Stimulated activated CD8-positive, alpha-beta memory T cell treated with anti-CD3 and anti-CD28 coated beads, Interleukin-12 subunit alpha, Interleukin-12 subunit beta, amount 100 ng/mL, for 24 hours (primary cell): Measurements from ENCODE around the gene ORMDL2.
"Not testable (repeated sequence)": the region's sequence is repeated elsewhere in the genome, so short reads cannot be mapped to it uniquely, and the experiment has no call there.

Experiments
- DNase-seq: peaks from one replicate; pipeline ENCODE4 v3.0.0-alpha.2; 2020; ENCODE audit errors: extremely low read depth

Gene ORMDL2

DNA sequence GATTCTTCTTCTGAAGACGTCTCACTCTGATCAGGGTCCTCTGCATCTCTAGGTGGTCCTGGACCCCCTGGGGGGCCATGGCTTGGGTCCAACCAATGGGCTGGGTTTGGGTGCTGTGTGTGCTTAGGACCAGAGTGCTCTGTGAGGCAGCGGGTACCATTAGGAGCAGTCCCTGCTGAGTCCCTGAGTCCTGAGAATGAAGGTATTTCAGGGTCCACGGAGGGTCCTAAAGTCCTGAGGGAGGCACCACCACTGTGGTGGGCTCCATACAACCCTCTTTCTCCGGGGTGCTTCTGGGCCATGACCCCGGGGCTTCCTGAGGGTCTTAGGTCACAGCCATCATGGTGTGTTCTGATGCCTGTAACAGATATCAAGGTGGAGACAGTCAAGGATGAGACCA lies 10.5 kb downstream of the ORMDL2 start:
- no peak for DNase-seq

DNA sequence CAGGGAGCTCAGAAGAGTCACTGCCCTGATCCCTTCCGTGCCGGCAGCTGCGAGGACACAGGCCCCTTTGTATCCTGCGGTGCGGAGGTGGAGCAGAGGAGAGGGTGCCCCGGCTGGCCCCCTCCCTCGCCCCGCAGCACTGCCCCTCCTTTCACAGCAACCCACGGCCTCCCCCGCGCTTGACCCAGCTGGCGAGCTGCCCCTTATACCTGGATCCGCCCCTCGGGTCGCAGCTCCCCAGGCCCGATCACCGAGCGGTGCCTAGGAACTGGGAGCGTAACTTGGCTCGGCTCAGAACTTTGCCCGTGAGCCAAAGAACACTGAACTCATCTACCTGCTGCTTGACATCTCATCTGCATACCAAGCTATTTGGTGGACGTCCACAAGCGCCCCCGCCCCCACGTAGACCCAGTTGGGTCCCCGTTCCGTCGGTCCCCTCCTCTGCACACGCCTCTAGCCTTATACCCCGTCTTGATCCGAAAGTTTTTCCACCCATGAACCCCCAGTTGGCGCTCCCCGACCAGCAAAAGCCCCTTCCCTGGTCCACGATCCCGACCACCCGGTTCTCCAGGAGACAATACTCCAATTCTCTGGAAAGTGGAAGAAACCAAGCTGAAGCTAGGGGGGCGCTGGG lies 12.2 kb downstream of the ORMDL2 start:
- no peak for DNase-seq

DNA sequence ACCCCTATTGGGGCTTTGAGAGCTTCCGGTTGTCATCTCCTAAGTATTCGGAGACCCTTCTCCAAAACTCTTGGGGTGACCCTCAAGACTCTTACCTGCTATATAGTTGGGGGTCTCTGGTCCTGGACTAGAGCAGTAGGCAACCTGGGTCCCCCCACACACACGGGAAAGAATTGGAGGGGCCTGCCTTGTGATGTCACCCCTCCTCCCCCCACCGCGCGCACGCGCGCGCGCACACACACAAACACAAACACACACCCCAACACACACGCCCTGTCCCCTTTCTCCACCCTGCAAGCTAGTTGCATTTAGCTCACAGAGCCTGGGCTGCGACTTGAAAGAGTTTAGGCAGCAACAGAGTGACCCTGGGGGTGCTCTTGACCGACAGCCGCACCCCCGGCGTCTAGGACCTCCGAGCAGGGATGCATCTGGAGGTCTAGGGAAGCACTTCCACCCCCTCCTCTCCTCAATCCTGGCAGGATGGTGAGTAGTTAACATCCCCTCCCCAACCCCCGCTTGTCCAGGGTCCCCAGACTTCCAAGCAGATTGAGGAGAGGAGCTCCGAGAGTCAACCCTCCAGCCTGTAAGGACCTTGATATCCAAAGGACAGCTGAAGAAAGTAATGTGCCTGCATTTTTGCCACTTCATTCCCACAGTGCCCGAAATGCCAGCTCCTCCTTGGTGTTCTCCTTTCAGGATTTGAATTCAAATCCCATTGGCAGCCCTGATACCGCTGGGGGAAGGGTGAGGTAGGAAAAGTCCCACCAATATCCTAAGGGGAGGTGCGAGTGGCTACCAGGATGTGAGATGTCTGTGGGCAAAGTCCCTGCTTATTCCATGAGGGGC lies 13.0 kb downstream of the ORMDL2 start:
- DNase-seq = no peak

DNA sequence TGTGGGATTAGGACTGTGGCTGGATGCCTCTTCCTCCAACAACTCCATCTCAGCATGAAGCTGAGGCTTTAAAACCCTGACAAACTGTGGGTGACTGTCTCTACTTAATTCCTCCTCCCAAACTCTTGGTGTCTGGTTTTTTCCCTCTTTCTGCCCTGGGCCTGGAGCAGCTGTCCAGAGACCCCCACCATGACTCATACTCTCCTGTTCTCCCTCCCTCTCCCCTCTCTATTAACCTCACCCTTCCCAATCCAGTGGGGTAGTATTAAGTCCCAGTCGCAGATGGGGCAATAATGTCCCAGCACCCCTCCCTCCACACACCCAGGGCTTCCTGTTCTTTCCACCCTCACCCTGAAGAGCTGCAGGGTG lies 13.6 kb downstream of the ORMDL2 start:
- no peak for DNase-seq

DNA sequence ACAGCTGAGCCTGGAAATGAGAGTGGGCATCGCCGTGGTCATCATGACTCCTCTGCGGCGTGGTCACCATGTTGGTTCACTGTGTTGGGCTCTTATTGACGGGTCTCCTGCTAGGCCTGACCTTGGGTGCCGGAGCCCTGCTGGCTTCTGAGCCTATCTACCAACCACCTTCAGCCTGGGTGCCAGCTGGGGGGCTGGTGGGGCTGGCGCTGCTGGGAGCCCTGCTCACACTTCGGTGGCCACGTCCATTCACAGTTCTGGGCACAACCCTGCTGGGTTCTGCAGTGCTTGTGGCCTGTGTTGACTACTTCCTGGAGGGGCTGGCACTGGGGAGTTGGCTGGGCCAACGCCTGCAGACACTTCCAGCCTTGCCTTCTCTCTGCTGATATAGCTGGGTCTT lies 15.2 kb downstream of the ORMDL2 start:
- DNase-seq = no peak

DNA sequence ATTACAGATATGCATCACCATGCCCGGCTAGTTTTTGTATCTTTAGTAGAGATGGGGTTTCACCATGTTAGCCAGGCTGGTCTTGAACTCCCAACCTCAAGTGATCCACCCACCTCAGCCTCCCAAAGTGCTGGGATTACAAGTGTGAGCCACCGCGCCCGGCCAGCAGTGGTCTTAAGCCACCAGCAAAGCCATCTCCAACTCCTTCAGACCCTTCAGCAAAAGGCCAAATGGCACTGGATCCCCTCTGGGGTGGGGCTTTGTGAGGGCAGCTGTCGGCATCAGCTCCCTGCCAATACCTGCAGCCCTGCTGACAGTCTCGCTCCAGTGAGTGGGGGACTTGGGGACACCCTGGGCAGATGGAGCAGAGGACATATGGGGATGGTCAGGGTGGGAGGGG lies 16.6 kb downstream of the ORMDL2 start:
- DNase-seq = not testable (repeated sequence)

DNA sequence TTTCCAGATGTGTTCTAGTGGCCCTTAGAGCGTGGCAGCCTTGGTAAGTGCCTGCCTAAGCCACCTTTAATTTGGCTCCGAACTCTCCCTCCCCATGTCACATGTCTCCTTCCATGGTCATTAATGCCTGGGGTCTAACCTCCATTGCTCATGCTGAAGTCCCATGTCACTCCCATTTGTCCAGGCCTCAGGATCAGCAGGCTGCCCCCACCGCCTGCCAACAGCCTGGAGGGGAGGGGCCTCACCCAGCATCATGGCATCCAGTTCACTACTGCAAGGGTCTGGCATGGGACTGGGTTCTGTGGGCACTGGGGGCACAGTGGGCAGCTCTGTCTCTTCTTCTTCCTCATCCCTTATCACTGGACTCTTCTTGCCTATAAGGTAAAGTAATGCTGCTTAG lies 20.5 kb downstream of the ORMDL2 start:
- DNase-seq = no peak

DNA sequence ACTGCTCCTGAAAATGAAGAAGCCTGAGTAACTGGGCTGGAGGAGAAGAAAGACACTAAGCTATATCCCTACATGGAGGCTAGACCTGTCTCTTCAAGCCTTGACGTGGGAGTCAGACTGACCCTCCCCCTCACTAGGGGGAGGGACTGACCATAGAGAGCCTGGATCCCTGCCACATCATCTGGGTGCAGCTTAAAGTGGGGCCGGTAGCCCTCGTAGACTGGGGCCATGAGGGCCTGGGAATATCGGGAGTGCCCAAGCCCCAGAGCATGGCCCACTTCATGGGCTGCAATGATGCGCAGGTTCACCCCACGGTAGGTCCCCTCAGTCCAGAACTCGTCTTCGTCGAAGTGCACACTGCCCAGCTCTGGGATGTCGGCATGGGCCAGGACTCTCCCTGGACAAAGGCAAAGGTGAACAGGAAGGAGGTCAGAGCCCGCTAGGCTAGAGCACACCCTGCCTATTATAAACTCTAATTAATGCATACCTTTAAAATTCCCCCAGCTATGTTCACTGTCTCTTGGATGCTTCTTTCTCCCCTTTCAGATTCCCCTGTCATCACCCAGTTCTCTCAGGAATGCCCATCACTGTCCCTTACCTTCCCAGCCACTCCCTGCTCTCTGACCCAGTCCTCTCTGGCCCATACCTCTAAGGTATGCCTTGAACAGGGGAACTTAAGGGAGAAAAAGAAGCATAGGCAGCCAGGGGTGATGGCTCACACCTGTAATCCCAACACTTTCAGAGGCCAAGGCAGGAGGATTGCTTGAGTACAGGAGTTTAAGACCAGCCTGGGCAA lies 21.7 kb downstream of the ORMDL2 start:
- no peak for DNase-seq

DNA sequence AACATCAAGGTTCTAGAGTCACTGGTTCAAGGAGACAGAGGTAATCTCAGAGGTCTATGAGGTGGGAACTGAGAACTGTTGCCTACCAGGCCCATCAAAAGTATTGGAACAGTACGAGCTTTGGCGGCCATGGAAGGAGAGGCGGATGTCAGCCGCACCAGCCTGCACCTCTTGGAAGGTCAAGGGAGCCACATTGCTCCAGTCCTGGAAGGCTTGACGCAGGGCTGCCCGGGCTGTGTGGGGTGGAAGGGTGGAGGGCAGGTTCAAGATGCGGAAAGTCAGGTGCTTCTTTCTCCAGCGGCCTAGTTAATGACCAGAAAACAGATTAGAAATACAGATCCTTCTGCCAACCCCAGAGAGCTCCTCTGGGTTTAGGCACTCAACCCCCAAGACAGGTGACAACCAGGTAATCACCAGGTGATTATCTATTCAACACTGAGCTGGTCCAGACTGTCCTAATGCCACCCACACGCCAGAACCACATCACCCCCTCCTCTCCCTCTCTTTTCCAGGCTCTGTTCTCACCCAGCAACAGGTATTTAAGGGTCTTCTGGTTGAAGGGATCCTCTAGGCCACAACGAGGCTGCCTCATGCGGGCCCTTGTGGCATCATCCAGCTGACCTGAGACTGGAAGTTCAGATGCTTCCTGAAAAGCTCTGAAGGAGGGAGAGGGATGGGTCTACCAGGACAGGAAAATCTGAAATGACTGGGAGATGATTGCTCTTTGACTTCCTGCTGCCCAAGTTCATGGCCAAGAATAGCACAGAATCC lies 22.9 kb downstream of the ORMDL2 start:
- DNase-seq = no peak

DNA sequence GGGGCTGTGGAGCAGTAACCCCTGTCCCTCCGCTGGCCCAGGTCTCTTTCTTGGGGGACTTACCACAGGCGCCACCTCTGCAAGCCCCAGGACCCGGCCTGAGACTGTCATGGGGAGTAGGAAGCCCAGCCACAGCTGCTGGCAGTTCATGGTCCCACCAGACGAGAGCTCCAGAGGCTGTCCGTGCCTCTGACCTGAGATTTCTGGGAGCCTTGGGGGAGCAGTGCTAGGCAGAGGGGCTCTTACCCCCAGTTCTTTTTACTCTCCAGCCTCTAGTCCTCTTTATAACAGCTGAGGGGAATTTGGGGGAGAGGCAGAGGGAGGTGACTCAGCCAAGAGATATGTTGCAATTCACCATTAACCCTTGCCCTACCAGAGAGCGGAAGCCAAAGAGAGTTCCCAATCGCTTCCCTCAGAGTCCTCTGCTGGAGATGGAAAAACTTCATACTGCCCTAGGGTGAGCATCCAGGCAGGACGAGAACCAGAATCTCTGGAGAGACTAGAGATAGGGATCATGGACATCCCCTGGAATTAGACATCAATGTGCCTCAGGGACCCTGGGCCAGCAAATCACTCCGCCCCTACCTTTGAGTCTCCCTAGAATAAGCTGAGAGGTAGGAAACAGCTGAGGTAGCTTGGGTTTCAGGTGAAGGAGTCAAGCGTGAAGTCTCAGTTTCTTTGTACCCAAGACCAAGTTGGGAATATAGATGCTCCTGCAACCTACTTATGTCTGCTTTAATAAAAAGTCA lies 25.0 kb downstream of the ORMDL2 start, which contains the start of gene MMP19:
MMP19 (minus strand) TSS at position 256 of the 749 bp plus-strand sequence; CDS start at position 150, 106 bp downstream.
- no peak for DNase-seq

DNA sequence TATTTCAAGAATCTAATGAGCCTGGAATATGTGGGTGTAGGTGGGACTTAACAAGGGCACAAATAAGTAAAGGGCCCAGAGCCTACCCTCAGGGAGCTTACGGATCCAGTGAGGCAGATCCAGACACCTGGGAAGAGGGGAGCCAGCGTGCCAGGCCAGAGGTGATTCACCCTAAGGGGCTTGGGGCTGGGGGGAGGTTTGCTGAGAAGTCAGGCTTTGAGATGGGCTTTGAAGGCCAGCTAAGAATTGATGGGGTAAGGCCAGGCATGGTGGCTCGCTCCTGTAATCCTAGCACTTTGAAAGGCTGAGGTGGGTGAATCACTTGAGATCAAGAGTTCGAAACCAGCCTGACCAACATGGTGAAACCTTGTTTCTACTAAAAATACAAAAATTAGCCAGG lies 25.6 kb downstream of the ORMDL2 start:
- DNase-seq = no peak

DNA sequence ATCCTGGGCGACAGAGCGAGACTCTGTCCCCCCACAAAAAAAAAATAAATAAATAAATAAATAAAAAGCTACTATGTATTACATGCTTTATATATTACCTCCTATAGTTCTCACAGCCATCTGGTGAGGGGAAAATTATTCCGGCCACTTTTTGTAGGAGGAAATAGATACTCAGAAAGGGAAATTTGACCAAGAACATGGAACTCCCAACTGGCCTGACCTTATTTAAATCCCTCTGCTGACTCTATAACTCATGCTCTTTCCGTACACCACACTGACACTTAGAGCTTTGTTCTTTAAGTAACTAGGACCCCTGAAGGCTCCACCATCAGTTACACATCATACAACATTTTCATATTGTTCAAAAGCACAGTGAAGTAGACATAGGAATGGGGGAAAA lies 27.1 kb downstream of the ORMDL2 start:
- DNase-seq = no peak

DNA sequence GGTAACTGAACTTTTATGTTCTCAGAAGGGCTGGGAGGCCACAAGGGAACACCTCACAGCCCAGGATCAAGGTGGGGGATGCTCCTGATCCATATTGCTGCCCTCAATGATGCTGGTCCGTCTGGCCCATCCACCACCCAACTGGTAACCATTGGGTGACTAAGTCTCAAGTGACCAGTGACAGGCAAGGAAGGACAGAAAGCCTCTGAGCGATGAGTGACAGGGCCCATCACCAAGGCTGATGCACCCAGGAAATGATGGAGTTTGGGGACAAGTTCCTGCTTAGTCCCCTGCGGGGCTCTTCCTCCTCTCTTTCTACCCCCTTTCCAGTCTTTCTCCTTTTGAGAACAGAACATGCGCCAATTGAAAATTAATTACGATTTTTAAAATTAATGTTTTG lies 27.5 kb downstream of the ORMDL2 start:
- no peak for DNase-seq

DNA sequence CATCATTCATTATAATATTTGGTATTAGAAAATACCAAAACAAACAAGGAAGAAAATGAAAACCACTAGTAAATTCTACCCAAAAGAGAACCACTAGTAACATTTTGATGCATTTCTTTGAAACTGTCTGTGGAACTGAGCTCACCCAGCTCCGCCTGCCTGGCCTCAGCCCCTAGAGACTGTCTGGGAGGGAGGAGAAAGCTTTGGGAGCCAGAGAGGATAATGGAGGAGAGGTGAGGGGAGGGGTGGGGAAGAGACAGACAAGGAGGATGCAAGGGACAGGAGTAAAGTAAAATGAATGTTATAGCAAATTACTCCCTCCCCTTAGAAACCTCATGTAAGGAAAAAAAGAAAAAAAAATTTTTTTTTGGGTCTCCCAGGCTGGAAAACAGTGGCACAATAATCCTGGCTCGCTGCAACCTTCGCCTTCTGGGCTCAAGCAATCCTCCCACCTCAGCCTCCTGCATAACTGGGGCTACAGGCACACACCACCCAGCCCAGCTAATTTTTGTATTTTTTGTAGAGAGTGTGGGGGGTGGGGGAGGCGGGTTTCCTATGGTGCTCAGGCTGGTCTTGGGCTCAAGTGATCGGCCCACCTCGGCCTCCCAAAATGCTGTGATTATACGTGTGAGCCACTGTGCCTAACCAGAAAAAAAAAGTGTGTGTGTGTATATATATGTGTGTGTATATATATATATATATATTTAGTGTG lies 28.1 kb downstream of the ORMDL2 start:
- no peak for DNase-seq

DNA sequence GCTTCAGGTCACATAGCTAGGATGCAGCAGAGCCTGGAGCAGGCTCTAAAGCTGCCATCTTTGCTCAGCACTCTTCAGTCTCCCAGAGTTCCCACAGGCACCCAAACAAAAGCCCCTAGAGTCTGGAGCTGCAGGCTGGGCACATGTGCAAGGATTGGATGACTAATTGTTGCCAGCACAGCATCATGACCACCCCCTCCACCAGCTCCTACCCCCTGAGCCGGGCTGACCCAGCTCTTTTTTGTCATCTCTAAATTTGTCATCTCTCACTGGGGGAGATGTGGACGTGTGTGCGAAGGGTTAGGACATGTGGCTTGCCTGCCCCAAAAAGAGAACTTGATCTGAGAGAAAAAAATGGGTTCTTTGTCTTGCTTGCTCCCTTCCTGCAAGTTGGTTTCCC lies 29.2 kb downstream of the ORMDL2 start:
- no peak for DNase-seq

DNA sequence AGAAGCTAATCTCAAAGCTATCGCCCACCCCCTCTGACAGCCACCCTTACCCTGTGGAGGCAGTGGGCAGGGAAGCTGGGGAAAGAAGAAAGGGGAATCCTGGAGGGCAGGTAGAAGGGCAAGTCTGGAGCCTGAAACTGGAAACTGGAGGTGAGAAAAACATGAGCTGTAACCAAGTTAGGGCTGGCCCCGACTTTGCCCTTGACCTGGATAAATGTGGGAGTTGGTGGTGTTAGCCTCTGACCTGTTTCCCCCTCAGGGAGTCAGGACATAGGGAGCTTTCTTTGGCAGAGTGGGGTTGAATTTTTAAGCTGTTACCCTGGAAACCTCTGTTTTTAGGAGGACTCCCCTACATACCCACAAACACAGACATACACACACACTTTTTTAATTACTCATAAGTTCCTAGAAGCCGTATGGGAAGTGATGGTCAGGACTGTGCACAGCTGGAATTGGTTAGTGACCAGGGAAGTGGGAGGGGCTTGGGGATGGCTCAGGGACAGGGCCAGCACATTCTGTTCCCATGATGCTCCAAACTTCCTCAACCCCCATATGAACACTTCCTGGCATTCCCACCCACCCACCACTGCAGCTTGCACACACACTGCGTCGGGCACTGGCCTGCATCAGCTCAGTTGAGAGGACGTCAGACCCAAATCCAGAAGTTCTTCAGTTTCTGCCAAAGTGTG lies 29.9 kb downstream of the ORMDL2 start:
- DNase-seq = no peak

DNA sequence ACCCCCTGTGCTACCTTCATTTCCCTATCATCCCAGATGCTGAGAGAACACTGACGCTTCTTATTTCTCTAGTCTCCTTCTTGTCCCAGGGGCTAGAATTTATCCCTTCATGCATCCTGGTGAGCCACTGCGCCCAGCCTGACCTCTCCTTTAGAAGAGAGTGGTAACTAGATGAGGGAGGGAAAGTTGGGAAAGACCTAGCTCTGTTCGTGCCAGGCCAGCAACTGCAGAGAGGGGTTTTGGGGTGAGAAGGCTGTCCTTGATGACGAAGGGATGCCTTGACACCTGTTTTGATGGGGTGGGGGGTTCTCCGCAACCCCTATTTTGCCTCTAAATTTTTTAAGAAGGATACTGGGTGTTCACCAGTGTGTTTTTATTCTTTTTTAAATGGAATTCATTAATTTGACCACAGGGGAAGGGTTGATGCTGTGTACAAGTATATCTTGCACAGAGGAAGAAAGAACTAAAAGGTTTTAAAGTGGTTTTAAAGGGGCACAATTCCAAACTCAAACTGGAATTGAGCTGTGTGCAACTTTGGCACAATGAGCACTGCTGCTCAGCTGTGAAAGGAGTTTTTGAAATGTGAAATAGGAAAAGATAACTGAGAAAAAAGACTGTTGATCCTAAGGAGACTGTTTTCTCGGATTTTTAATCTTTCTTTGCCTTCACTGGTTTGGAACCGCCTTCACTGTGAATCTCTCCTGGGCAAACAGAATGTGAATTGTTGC lies 31.9 kb downstream of the ORMDL2 start:
- DNase-seq = no peak

DNA sequence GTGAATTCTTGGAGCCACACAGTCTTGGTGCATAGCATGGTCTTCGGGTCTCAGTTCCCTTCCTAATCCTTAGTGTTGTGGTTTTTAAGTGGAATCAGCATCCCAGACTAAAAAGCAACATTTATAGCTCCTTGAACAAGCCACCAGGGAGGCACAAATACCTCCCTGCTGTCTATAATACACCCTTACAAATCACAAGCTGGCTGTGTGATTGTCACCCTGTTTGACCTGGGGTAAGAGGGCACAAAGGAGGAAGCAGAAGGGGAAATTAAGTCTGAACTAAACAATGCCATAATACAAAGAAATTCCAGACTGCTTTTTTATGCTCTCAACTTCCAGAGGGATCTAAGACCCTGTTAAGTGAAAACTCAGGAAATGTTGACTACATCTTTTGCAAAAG lies 32.6 kb downstream of the ORMDL2 start:
- DNase-seq = no peak

DNA sequence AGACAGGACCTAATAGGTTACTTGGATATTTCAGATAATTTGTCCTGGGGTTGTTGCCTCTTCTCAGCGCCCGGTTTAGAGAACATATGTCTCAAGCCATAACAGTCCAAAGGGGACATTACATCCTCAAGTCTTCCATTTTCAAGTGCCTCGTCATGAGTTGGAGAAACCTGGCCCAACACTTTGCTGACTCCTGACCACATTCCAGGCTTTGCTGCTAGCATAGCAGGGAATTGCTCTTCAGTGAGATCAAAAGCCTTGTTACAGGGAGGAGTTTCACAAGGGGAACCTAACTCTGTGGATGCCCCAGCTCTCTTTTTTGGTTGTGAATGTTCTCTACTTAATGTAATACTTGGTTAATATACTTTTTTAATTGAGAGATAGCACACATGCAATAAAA lies 33.1 kb downstream of the ORMDL2 start:
- DNase-seq = no peak
